Uterus (tissue), 2 donors: ENCODE data around the gene SH3PXD2A.

Experiments used
- POLR2A ChIP-seq, 2 donors: fragments of 450-650 bp; IDR thresholded peaks; one replicate each; pipeline ENCODE4 v1.6.1; 2016; ENCODE audit warnings: antibody characterized with exemption in 2 of 2, mild to moderate bottlenecking in 1 of 2, moderate library complexity in 1 of 2
- TF ChIP-seq, protein P1 (sequence below), 4 experiments: fragments of 200-600 bp in 2 of 4; fragments of 450-650 bp in 2 of 4; sonication (generic) in 2 of 4; IDR thresholded peaks; one replicate each; pipeline ENCODE4 v1.5.1; 2016 to 2019; ENCODE audit warnings: antibody characterized with exemption in 4 of 4, mild to moderate bottlenecking in 2 of 4, moderate library complexity in 1 of 4

DNA sequence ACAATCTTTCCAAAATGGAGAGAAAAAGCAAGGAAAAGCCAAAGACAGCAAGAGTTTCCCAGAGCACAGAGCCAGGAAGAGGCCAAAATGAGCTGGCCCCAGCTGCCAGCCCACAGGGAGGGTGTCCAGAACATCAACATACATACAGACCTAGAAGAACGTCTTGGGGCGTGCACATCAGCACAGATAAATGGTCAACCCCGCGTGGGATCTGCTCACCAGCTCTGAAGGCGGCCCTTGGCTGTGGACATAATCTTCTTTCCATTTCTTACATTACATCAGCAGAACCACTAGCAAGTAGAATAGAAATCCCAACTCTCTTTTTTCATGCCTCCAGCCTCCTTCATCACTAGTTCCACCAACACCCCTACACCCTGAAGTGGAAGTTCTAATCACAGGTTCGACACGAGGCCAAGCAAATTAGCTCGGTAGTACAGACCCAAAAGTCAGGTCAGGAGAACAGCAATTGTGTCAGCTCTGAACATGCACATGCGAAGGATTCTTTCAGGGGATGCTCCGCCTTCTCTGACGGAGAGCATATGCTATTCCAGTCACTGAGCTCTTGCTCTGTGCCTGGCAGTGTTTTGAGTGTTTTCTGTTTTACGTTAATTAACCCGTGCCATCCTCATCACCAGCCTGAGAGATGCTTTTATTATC lies 16.4 kb downstream of the SH3PXD2A start:
- TF ChIP-seq, protein P1, sequence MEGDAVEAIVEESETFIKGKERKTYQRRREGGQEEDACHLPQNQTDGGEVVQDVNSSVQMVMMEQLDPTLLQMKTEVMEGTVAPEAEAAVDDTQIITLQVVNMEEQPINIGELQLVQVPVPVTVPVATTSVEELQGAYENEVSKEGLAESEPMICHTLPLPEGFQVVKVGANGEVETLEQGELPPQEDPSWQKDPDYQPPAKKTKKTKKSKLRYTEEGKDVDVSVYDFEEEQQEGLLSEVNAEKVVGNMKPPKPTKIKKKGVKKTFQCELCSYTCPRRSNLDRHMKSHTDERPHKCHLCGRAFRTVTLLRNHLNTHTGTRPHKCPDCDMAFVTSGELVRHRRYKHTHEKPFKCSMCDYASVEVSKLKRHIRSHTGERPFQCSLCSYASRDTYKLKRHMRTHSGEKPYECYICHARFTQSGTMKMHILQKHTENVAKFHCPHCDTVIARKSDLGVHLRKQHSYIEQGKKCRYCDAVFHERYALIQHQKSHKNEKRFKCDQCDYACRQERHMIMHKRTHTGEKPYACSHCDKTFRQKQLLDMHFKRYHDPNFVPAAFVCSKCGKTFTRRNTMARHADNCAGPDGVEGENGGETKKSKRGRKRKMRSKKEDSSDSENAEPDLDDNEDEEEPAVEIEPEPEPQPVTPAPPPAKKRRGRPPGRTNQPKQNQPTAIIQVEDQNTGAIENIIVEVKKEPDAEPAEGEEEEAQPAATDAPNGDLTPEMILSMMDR (IDR thresholded peaks at IDR 0.05), result no peak
- TF ChIP-seq POLR2A (IDR thresholded peaks at IDR 0.05), result no peak
